ENCODE measurements around the gene PRELID3B. TPM values are rescaled to one million over a fixed set of nuclear protein-coding genes. Genes with fewer than 3 reads are reported as not detected.

Gene PRELID3B
- polyA plus RNA-seq (2013) = 15.5 and 16.5 TPM in 2 replicates

- Histone ChIP-seq H2BK12ac (ENCODE audit: low read length) (no peak within 1 kb of the TSS), H3K79me2 (ENCODE audit: control insufficient read depth, insufficient read depth, low read length, poor library complexity) (peaks cover 3% of the 10 kb centered on the region), H3K79me1 (ENCODE audit: low read length) (peaks cover 6% of the 10 kb centered on the region), H3K4me1 (ENCODE audit: control insufficient read depth in 1 of 2, insufficient read depth in 2 of 2, low read length in 2 of 2) (peaks cover 0 to 8% of the 10 kb centered on the region in 2 experiments), H4K8ac (ENCODE audit: low read depth, low read length) (peak within 1 kb of the TSS; percentile 55), H3K4me2 (ENCODE audit: low read length) (peak within 1 kb of the TSS; percentile 81), H2AFZ (ENCODE audit: insufficient read depth, low read length, poor library complexity) (peak within 1 kb of the TSS; percentile 1), H2BK5ac (ENCODE audit: low read depth, low read length, poor library complexity) (no peak within 1 kb of the TSS), H3K27ac (ENCODE audit: low read depth, low read length) (no peak within 1 kb of the TSS), H4K12ac (ENCODE audit: low read depth, low read length) (peak within 1 kb of the TSS; percentile 23), H3K4me3 (ENCODE audit: low read depth, low read length) (peak within 1 kb of the TSS; percentile 81), H3K14ac (ENCODE audit: low read length) (no peak within 1 kb of the TSS), H3K9ac (ENCODE audit: low read length) (peak within 1 kb of the TSS; percentile 78), H2BK120ac (ENCODE audit: insufficient read depth, low read length, poor library complexity) (peak within 1 kb of the TSS; percentile 40), H3K27me3 (ENCODE audit: insufficient read depth, low read length) (no peaks in the 10 kb centered on the region), H3K36me3 (ENCODE audit: control insufficient read depth in 1 of 2, insufficient read depth in 2 of 2, low read length in 2 of 2) (peaks cover 4% of the 10 kb centered on the region in 2 experiments), H3K4ac (ENCODE audit: low read depth, low read length) (peak within 1 kb of the TSS; percentile 22), H2AK5ac (ENCODE audit: low read length) (no peak within 1 kb of the TSS), H4K91ac (ENCODE audit: low read depth, low read length) (peak within 1 kb of the TSS; percentile 15), H3K23ac (ENCODE audit: low read length) (no peak within 1 kb of the TSS), H3K18ac (ENCODE audit: low read length) (no peak within 1 kb of the TSS), H3K9me3 (ENCODE audit: insufficient read depth, low read depth, low read length) (no peaks in the 10 kb centered on the region)
- peak; percentile 18 to 50 for DNase-seq
- WGBS (ENCODE audit: extremely low coverage, insufficient coverage, insufficient read length) = no CpG with 5 or more reads among the region's 50 CpGs
These were observed at the start of gene PRELID3B for GRCh38 chr20:59042151-59042795. Gene PRELID3B, minus strand, starts transcription at chr20:59042786. Its CDS starts 56 bp downstream, at chr20:59042730.

- H2BK5ac ChIP-seq (ENCODE audit: low read depth, low read length, poor library complexity) = no peak overlapping the region
- H4K8ac ChIP-seq (ENCODE audit: low read depth, low read length) = no peak overlapping the region
- H4K12ac ChIP-seq (ENCODE audit: low read depth, low read length) = no peak overlapping the region
- no peak overlapping the region for H3K4me2 ChIP-seq (ENCODE audit: low read length)
- H3K4me3 ChIP-seq (ENCODE audit: low read depth, low read length) = no peak overlapping the region
- H2BK120ac ChIP-seq (ENCODE audit: insufficient read depth, low read length, poor library complexity) = no peak overlapping the region
- H3K27me3 ChIP-seq (ENCODE audit: insufficient read depth, low read length) = no peaks in the 10 kb centered on the region
- no peak overlapping the region for H2AFZ ChIP-seq (ENCODE audit: insufficient read depth, low read length, poor library complexity)
- H2AK5ac ChIP-seq (ENCODE audit: low read length) = no peak overlapping the region
- no peak overlapping the region for H3K18ac ChIP-seq (ENCODE audit: low read length)
- no peak overlapping the region for H3K14ac ChIP-seq (ENCODE audit: low read length)
- no peaks in the 10 kb centered on the region for H3K36me3 ChIP-seq (ENCODE audit: control insufficient read depth in 1 of 2, insufficient read depth in 2 of 2, low read length in 2 of 2)
- peak; percentile 69 to 94 for DNase-seq
- H3K9me3 ChIP-seq (ENCODE audit: insufficient read depth, low read depth, low read length) = no peaks in the 10 kb centered on the region
- H3K27ac ChIP-seq (ENCODE audit: low read depth, low read length) = no peak overlapping the region
- peaks cover 0 to 3% of the 10 kb centered on the region in 2 experiments for H3K4me1 ChIP-seq (ENCODE audit: control insufficient read depth in 1 of 2, insufficient read depth in 2 of 2, low read length in 2 of 2)
- H3K23ac ChIP-seq (ENCODE audit: low read length) = no peak overlapping the region
- no peak overlapping the region for H3K9ac ChIP-seq (ENCODE audit: low read length)
- no peak overlapping the region for H4K91ac ChIP-seq (ENCODE audit: low read depth, low read length)
- no peaks in the 10 kb centered on the region for H3K79me2 ChIP-seq (ENCODE audit: control insufficient read depth, insufficient read depth, low read length, poor library complexity)
- no CpG with 5 or more reads among the region's 5 CpGs for WGBS (ENCODE audit: extremely low coverage, insufficient coverage, insufficient read length)
- no peak overlapping the region for H2BK12ac ChIP-seq (ENCODE audit: low read length)
- no peak overlapping the region for H3K4ac ChIP-seq (ENCODE audit: low read depth, low read length)
- H3K79me1 ChIP-seq (ENCODE audit: low read length) = no peaks in the 10 kb centered on the region
These were observed 45.3 kb upstream of the PRELID3B start for GRCh38 chr20:59087829-59088433.

GRCh38 chr20:59086923-59087322 is 44.3 kb upstream of the PRELID3B start:
- Histone ChIP-seq H3K27me3 (ENCODE audit: insufficient read depth, low read length) (no peaks in the 10 kb centered on the region), H2AK5ac (ENCODE audit: low read length) (no peak overlapping the region), H3K4ac (ENCODE audit: low read depth, low read length) (no peak overlapping the region), H2BK120ac (ENCODE audit: insufficient read depth, low read length, poor library complexity) (no peak overlapping the region), H3K14ac (ENCODE audit: low read length) (no peak overlapping the region), H3K18ac (ENCODE audit: low read length) (no peak overlapping the region), H3K4me3 (ENCODE audit: low read depth, low read length) (no peak overlapping the region), H4K12ac (ENCODE audit: low read depth, low read length) (no peak overlapping the region), H3K79me1 (ENCODE audit: low read length) (no peaks in the 10 kb centered on the region), H3K79me2 (ENCODE audit: control insufficient read depth, insufficient read depth, low read length, poor library complexity) (no peaks in the 10 kb centered on the region), H4K91ac (ENCODE audit: low read depth, low read length) (no peak overlapping the region), H3K9ac (ENCODE audit: low read length) (no peak overlapping the region), H2BK12ac (ENCODE audit: low read length) (no peak overlapping the region), H3K4me2 (ENCODE audit: low read length) (no peak overlapping the region), H3K4me1 (ENCODE audit: control insufficient read depth in 1 of 2, insufficient read depth in 2 of 2, low read length in 2 of 2) (peaks cover 2 to 5% of the 10 kb centered on the region in 2 experiments), H3K36me3 (ENCODE audit: control insufficient read depth in 1 of 2, insufficient read depth in 2 of 2, low read length in 2 of 2) (no peaks in the 10 kb centered on the region), H2AFZ (ENCODE audit: insufficient read depth, low read length, poor library complexity) (no peak overlapping the region), H3K27ac (ENCODE audit: low read depth, low read length) (no peak overlapping the region), H3K23ac (ENCODE audit: low read length) (no peak overlapping the region), H4K8ac (ENCODE audit: low read depth, low read length) (no peak overlapping the region), H2BK5ac (ENCODE audit: low read depth, low read length, poor library complexity) (no peak overlapping the region), H3K9me3 (ENCODE audit: insufficient read depth, low read depth, low read length) (no peaks in the 10 kb centered on the region)
- DNase-seq = no peak
- no CpG with 5 or more reads among the region's 5 CpGs for WGBS (ENCODE audit: extremely low coverage, insufficient coverage, insufficient read length)

- no peak overlapping the region for H2BK12ac ChIP-seq (ENCODE audit: low read length)
- no peaks in the 10 kb centered on the region for H3K9me3 ChIP-seq (ENCODE audit: insufficient read depth, low read depth, low read length)
- H3K4me1 ChIP-seq (ENCODE audit: control insufficient read depth in 1 of 2, insufficient read depth in 2 of 2, low read length in 2 of 2) = peaks cover 2 to 5% of the 10 kb centered on the region in 2 experiments
- no peak overlapping the region for H4K8ac ChIP-seq (ENCODE audit: low read depth, low read length)
- no peaks in the 10 kb centered on the region for H3K79me1 ChIP-seq (ENCODE audit: low read length)
- no peaks in the 10 kb centered on the region for H3K79me2 ChIP-seq (ENCODE audit: control insufficient read depth, insufficient read depth, low read length, poor library complexity)
- H3K23ac ChIP-seq (ENCODE audit: low read length) = no peak overlapping the region
- H3K27me3 ChIP-seq (ENCODE audit: insufficient read depth, low read length) = no peaks in the 10 kb centered on the region
- H2AFZ ChIP-seq (ENCODE audit: insufficient read depth, low read length, poor library complexity) = no peak overlapping the region
- no peak overlapping the region for H2BK120ac ChIP-seq (ENCODE audit: insufficient read depth, low read length, poor library complexity)
- H2AK5ac ChIP-seq (ENCODE audit: low read length) = no peak overlapping the region
- H3K14ac ChIP-seq (ENCODE audit: low read length) = no peak overlapping the region
- no peak overlapping the region for H4K91ac ChIP-seq (ENCODE audit: low read depth, low read length)
- H3K27ac ChIP-seq (ENCODE audit: low read depth, low read length) = no peak overlapping the region
- H3K36me3 ChIP-seq (ENCODE audit: control insufficient read depth in 1 of 2, insufficient read depth in 2 of 2, low read length in 2 of 2) = no peaks in the 10 kb centered on the region
- no peak overlapping the region for H3K4ac ChIP-seq (ENCODE audit: low read depth, low read length)
- no CpG with 5 or more reads among the region's 9 CpGs for WGBS (ENCODE audit: extremely low coverage, insufficient coverage, insufficient read length)
- no peak overlapping the region for H3K18ac ChIP-seq (ENCODE audit: low read length)
- H3K4me3 ChIP-seq (ENCODE audit: low read depth, low read length) = no peak overlapping the region
- DNase-seq = no peak
- no peak overlapping the region for H4K12ac ChIP-seq (ENCODE audit: low read depth, low read length)
- no peak overlapping the region for H3K9ac ChIP-seq (ENCODE audit: low read length)
- no peak overlapping the region for H2BK5ac ChIP-seq (ENCODE audit: low read depth, low read length, poor library complexity)
- no peak overlapping the region for H3K4me2 ChIP-seq (ENCODE audit: low read length)
These were observed 41.7 kb upstream of the PRELID3B start for GRCh38 chr20:59084041-59084850.

All from trophoblast cell (in vitro differentiated cells and primary cell).